Smooth muscle cell (in vitro differentiated cells): ENCODE measurements around the gene FBXL7. TPM values are rescaled to one million over a fixed set of nuclear protein-coding genes. Genes with fewer than 3 reads are reported as not detected.

Experiments used
- DNase-seq: peaks from one replicate; lab custom pipeline; 2025; ENCODE audit not compliant: unreplicated experiment; lab: John Stamatoyannopoulos, UW
- H2AFZ ChIP-seq: fragments of 200-600 bp; sonication (generic); 2 replicates; pipeline ENCODE4 v1.6.0; 2016; ENCODE audit warnings: antibody characterized with exemption, low read depth, mild to moderate bottlenecking
- H3F3A ChIP-seq: fragments of 200-600 bp; sonication (generic); 2 replicates; pipeline ENCODE4 v1.6.0; 2017; ENCODE audit warnings: antibody characterized with exemption, low read depth
- H3K27ac ChIP-seq: fragments of 200-600 bp; sonication (generic); 2 replicates; pipeline ENCODE4 v1.5.1; 2016; ENCODE audit warnings: low read depth, mild to moderate bottlenecking
- H3K27me3 ChIP-seq: fragments of 200-600 bp; sonication (generic); 2 replicates; pipeline ENCODE4 v1.6.1; 2016; ENCODE audit warnings: low read depth, mild to moderate bottlenecking
- H3K36me3 ChIP-seq: fragments of 200-600 bp; sonication (generic); 2 replicates; pipeline ENCODE4 v1.5.1; 2016; ENCODE audit warnings: low read depth
- H3K4me1 ChIP-seq: fragments of 200-600 bp; sonication (generic); 2 replicates; pipeline ENCODE4 v1.5.1; 2016; ENCODE audit warnings: low read depth
- H3K4me2 ChIP-seq: fragments of 200-600 bp; sonication (generic); 2 replicates; pipeline ENCODE4 v1.6.0; 2016; ENCODE audit warnings: mild to moderate bottlenecking
- H3K4me3 ChIP-seq: fragments of 200-600 bp; sonication (generic); 2 replicates; pipeline ENCODE4 v1.5.1; 2016; ENCODE audit warnings: mild to moderate bottlenecking
- H3K79me2 ChIP-seq: fragments of 200-600 bp; sonication (generic); 2 replicates; pipeline ENCODE4 v1.6.0; 2016; ENCODE audit warnings: low read depth, mild to moderate bottlenecking
- H3K9ac ChIP-seq: fragments of 200-600 bp; sonication (generic); 2 replicates; pipeline ENCODE4 v1.6.0; 2016; ENCODE audit warnings: low read depth
- H3K9me3 ChIP-seq: fragments of 200-600 bp; sonication (generic); replicated peaks from 2 replicates; pipeline ENCODE4 v1.5.1; 2016; ENCODE audit warnings: low read depth
- H4K20me1 ChIP-seq: fragments of 200-600 bp; sonication (generic); 2 replicates; pipeline ENCODE4 v1.6.0; 2016; ENCODE audit warnings: low read depth
- CTCF ChIP-seq: fragments of 200-600 bp; sonication (generic); IDR thresholded peaks from 2 replicates; pipeline ENCODE4 v1.5.1; 2017; ENCODE audit warnings: borderline replicate concordance, mild to moderate bottlenecking, antibody characterized with exemption; ENCODE audit not compliant: insufficient read depth, poor library complexity, severe bottlenecking
- WGBS: methylation state at CpG from one replicate; pipeline ENCODE4 v1.1.7; 2016; ENCODE audit warnings: low lambda C conversion rate; 5-methylcytosine and 5-hydroxymethylcytosine counted together
- polyA plus RNA-seq: library from polyadenylated mRNA; unstranded; fragments of >200 nt; fragmentation: Nextera tagmentation; extraction: Ambion mirVana; gene quantifications from 2 replicates; pipeline ENCODE4 v1.2.1, GENCODE V29; 2016
- total RNA-seq: library from RNA; depleted of rRNA; stranded (reverse); fragments of >200 nt; gene quantifications from 2 replicates; pipeline ENCODE4 v1.2.3, GENCODE V29; 2014

Gene FBXL7
- total and polyA plus RNA-seq, 2 experiments from 2014 or later = 20.2 to 21.0 TPM

GRCh38 chr5:15946026-15946425 lies 446.0 kb downstream of the FBXL7 start:
- 52% methylated on average over 3 of the region's 3 CpGs for WGBS
- no peak for TF ChIP-seq CTCF
- Histone ChIP-seq H3K27me3 (no peaks in the 10 kb centered on the region), H3K36me3 (no peaks in the 10 kb centered on the region), H3F3A (peaks cover 5% of the 10 kb centered on the region), H2AFZ (no peak overlapping the region), H3K9me3 (no peaks in the 10 kb centered on the region), H3K4me3 (no peak overlapping the region), H3K4me2 (peak overlapping the region; percentile 47), H3K79me2 (no peaks in the 10 kb centered on the region), H3K27ac (peak overlapping the region; percentile 32), H3K9ac (no peak overlapping the region), H3K4me1 (peaks cover 23% of the 10 kb centered on the region), H4K20me1 (no peaks in the 10 kb centered on the region)
- DNase-seq = no peak

GRCh38 chr5:15948190-15948589 lies 448.2 kb downstream of the FBXL7 start:
- Histone ChIP-seq H3K9ac (no peak overlapping the region), H3K27ac (no peak overlapping the region), H4K20me1 (no peaks in the 10 kb centered on the region), H3K4me2 (no peak overlapping the region), H3K79me2 (no peaks in the 10 kb centered on the region), H3K27me3 (no peaks in the 10 kb centered on the region), H3K36me3 (no peaks in the 10 kb centered on the region), H3K4me1 (peaks cover 20% of the 10 kb centered on the region), H3F3A (peaks cover 5% of the 10 kb centered on the region), H2AFZ (no peak overlapping the region), H3K9me3 (no peaks in the 10 kb centered on the region), H3K4me3 (no peak overlapping the region)
- DNase-seq = no peak
- WGBS = 87% methylated on average over 3 of the region's 3 CpGs
- no peak for TF ChIP-seq CTCF

GRCh38 chr5:15951126-15951525 lies 451.1 kb downstream of the FBXL7 start:
- no peak overlapping the region for H3K27ac ChIP-seq
- H3K9ac ChIP-seq = no peak overlapping the region
- WGBS = 96% methylated on average over 3 of the region's 3 CpGs
- H3K36me3 ChIP-seq = no peaks in the 10 kb centered on the region
- no peaks in the 10 kb centered on the region for H4K20me1 ChIP-seq
- H3K4me1 ChIP-seq = no peaks in the 10 kb centered on the region
- H3K79me2 ChIP-seq = no peaks in the 10 kb centered on the region
- H3K4me2 ChIP-seq = no peak overlapping the region
- no peaks in the 10 kb centered on the region for H3K27me3 ChIP-seq
- TF ChIP-seq CTCF = no peak
- H3K4me3 ChIP-seq = no peak overlapping the region
- no peak overlapping the region for H2AFZ ChIP-seq
- DNase-seq = no peak
- H3F3A ChIP-seq = no peaks in the 10 kb centered on the region
- H3K9me3 ChIP-seq = no peaks in the 10 kb centered on the region

- Histone ChIP-seq H3K4me3 (no peak overlapping the region), H3K4me1 (no peaks in the 10 kb centered on the region), H3K27me3 (no peaks in the 10 kb centered on the region), H3K4me2 (no peak overlapping the region), H3K79me2 (no peaks in the 10 kb centered on the region), H3K9ac (no peak overlapping the region), H3F3A (no peaks in the 10 kb centered on the region), H3K9me3 (no peaks in the 10 kb centered on the region), H3K27ac (no peak overlapping the region), H4K20me1 (no peaks in the 10 kb centered on the region), H3K36me3 (no peaks in the 10 kb centered on the region), H2AFZ (no peak overlapping the region)
- no peak for DNase-seq
- 92% methylated on average over 3 of the region's 3 CpGs for WGBS
- TF ChIP-seq CTCF = no peak
Measured at GRCh38 chr5:15951550-15951949, 451.6 kb downstream of the FBXL7 start.
